HG03354 (cell line): ENCODE data around the gene PAXX.
"Not testable (repeated sequence)": the region's sequence is repeated elsewhere in the genome, so short reads cannot be mapped to it uniquely, and the experiment has no call there.

ENCODE experiments used
- ATAC-seq: cut with Tn5 transposase; IDR thresholded peaks from one replicate; pipeline ENCODE4 v1.9.1; 2021; ENCODE audit warnings: mild to moderate bottlenecking; ENCODE audit not compliant: unreplicated experiment, poor library complexity, severe bottlenecking

Gene PAXX

GRCh38 chr9:137027369-137028262 is 35.4 kb downstream of the PAXX start, which contains the start of gene ABCA2:
TSS of gene ABCA2 (minus strand) at chr9:137028237. CDS start at chr9:137028140, 97 bp downstream.
- no peak for ATAC-seq

- peak; percentile 50 for ATAC-seq
Measured at GRCh38 chr9:137028263-137029057, 36.2 kb downstream of the PAXX start.

DNA sequence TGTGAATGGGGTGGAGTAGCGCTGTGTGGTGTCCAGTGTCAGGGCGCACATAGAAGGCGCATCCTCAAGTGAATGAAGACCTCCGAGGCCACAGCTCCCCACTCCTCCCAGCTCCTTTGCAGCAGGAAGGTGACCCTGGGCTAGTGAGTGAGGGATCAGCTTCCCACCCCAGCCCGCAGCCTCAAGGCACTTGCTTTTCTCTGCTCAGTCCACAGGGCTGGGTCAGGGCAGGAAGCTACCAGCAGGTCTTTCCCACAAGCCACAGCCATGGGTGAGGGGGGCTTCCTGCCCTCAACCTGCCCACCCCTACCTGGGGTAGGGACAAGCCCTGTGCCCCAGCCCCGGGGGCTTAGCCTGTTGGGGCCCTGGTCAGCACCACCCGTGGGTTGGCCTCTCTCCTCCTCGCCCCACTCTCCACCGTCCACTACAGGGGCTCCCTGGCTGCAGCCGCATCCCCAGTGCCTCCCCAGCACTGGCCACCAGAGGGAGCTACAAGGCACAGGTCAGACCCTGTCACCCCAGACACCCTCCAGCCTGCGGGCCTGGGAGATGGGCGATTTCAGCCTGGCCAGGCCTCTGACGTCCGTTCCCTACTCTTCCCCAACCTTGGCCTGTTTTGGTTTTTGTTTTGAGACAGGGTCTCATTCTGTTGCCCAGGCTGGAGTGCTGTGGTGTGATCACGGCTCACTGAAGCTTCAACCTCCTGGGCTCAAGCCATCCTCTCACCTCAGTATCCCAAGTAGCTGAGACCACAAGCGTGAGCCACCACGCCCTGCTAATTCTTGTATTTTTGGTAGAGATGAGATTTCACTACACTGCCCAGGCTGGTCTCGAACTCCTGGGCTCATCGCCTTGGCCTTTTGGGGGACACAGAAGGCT is 37.1 kb downstream of the PAXX start:
- ATAC-seq = peak; percentile 45

DNA sequence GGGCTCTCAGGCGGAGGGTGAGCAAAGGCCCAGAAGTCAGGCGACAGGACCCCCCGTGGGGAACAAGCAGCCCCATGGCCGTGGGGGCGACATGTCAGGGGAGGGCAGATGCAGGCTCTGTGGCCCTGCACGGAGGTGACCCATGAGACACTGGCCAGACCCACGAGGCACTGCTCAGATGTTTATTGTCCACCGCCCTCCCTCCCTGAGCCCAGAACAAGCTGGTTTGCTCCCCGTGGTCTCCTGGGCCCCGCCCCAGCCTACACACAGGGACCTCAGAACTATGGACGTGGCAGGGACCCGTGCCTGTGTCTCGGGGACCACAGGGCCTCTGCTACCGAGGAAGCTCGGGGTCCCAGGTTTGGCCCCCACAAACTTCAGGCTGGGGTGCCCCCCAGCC is 37.8 kb downstream of the PAXX start:
- no peak for ATAC-seq

DNA sequence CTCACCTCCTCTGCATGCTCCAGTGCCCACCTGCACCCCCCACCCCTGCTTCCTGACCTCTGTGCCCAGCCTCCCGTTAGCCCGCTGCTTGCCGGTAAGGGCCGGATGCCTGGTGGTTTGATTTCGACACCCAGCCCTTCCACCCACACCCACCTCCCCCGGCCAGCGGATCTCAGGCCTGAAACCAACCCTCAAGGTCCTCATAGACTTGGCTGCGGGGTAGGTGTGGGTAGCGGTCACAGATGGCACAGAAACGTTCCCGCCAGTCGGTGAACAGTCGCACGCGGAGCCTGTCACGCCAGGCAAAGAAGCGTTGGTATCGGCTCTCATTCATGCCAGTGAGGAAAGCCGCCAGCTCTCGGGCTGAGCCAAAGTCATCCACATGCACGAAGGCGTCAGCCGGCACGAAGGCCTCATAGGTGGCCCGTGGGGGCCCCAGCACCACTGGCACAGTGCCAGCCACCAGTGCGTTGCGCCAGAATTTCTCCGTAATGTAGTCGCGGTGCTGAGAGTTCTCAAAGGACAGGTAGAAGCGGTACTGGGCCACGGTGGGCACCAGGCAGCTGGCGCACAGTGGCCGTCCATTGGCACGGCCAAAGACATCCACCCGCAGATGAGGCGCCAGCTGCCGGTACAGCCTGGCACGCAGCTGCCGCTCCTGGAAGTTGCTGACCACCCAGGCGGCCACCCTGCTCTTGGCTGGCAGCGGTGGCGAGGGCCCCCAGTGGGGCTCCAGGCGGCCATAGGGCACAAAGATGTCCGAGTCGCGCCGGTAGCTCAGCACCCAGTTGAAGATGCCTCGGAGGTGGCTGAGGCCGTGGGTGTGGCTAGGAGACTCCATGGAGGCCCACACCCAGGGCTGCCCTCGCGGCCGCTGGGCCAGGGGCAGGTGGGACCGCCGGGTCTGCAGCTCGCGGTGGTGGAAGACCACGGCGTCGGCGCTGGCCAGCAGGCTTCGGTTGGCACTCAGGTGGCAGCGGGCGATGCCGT is 38.6 kb downstream of the PAXX start:
- ATAC-seq = no peak

DNA sequence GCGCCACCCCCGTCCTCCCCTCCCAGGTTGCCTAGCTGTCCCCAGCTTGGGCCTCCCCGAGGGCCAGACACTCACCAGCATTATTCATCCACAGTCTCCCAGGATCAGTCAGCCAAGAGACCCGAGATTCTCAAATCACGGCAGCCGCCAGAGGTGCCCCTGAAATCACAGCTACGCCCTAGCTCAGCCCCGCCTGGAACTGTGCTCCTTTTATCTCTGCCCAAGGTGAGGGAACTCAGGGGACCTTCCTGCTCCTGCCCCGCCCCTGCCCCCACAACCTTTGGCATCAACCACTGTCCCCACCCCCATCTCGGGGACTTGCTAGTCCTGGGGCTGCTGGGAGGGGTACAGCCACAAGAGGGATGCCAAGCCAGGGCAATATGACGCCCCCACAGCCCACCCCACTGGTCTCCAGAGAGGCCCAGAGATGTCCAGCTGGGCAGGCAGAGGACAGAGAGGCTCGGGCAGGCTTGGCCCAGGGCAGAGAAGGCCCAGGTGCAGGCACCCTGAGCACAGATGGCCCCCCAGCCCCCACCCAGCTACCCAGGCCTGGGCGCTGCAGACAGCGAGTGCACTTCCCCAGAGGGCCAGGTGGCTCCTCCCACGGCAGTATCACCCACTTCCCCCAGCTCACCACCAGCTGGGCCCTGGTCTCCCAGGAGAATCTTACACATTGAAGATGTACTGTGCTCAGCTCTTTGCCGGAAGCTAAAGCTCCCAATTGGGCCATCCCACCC is 39.9 kb downstream of the PAXX start, which contains the start of gene FUT7:
FUT7 (minus strand) TSS at position 185 of the 737 bp plus-strand sequence; CDS start at position 88, 97 bp downstream.
- ATAC-seq = no peak

DNA sequence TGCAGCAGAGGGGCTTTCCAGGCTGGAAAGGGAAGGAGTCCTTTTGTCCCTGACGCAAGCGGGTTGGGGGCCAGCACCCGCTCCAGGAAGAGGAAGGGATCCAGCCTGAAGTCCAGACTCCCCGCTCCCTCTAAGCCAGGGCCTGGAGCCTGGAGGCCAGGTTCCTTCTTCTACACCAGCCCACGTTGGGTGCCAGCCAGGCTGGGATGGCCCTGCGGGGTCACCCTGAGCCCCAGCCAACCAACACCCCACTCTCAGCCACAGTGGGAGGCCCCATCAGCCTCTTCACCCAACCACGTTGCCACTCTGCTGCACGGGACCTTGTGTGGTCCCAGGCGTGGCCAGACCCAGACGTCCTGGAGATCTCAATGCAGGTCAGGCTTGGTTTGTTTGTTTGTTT is 40.6 kb downstream of the PAXX start:
- ATAC-seq = no peak

DNA sequence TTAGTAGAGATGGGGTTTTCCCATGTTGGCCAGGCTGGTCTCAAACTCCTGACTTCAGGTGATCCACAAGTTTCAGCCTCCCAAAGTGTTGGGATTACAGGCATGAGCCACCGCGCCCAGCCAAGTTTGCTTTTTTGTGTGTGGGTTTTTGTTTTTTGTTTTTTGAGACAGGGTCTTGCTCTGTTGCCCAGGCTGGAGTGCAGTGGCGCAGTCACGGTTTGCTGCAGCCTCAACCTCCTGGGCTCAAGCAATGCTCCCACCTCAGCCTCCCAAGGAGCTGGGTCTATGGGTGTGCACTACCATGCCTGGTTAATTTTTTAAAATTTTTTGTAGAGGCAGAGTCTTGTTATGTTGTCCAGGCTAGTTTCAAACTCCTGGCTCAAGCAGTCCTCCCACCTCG is 41.3 kb downstream of the PAXX start:
- not testable (repeated sequence) for ATAC-seq

DNA sequence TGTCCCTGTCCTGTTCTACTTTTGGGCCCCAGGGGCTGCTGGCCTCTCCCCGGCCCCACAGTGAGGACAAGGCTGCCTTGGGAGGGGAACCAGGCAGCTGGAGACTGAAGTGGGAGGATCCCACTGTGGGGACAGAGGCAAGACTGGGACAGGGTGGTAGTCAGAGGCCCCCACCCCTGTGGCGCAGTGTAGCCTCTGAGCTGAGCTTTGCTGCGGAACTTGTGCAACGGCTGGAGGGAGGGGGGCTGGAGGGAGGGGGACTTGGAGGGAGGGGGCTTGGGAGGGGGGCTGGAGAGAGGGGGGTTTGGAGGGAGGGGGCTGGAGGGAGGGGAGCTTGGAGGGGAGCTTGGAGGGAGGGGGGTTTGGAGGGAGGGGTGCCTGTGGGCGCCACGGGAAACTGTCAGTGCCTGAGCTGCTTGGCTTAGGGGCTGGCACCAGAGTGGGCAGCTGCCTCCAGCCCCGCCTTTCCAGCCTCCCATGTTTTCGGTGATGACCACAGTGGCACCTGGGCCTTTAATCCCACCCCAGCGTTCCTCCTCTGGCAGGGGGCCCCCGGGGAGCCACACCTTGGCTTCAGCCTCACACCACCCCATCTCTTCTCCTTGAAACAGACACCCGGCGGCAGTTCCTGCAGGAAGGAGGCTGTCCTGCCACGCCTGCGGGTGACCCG is 42.0 kb downstream of the PAXX start:
- ATAC-seq = no peak

DNA sequence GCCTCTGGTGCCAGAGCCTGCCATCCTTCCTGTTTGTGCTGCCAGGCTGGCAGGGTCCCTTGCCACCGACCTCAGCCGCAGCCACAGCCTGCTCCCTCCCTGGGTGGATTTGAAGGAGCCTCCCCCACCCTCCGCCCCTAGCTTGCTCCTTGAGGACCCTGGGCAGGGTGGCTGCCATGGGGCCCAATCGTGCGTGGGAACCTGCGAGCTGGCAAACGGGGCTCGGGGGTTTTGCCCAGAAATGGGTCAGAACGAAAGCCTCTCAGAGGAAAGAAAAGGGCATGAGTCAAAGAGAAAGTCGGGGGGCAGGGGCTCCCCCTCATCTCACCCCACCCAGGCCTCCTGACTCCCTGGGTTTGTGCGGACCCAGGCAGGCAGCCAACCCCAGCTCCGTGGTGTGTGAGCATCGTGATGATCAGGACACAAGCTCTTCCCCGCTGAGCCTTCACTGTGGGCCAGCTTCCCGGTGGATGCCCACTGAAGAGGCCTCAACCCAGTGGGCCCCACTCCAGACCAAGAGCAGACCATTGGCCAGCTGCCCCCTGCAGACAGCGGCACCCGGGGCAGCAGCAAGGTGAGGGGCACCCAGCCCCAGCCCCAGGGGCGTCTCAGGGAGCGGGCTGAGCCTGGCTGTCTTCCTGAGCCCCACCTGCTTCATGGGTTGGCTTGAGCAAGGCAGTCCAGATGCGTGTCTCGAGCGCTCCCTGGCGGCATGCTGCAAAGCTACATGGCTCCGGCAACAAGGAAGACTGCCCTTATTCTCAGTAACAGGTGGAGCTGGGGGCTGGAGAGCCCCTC is 42.7 kb downstream of the PAXX start:
- ATAC-seq = peak; percentile 60

- ATAC-seq = peak; percentile 15
Measured at GRCh38 chr9:137035507-137035834, 43.2 kb downstream of the PAXX start.

- ATAC-seq = no peak
Measured at GRCh38 chr9:137035937-137036336, 43.7 kb downstream of the PAXX start.

- no peak for ATAC-seq
Measured at GRCh38 chr9:137037035-137037434, 44.8 kb downstream of the PAXX start.

GRCh38 chr9:137037483-137037882 is 45.3 kb downstream of the PAXX start:
- ATAC-seq = no peak

- ATAC-seq = no peak
Measured at GRCh38 chr9:137038916-137039315, 46.7 kb downstream of the PAXX start.

GRCh38 chr9:137039611-137040366 is 47.6 kb downstream of the PAXX start:
- no peak for ATAC-seq
